Astrocyte (in vitro differentiated cells and primary cell): ENCODE data around the gene TMEM63A. TPM values are rescaled to one million over a fixed set of nuclear protein-coding genes. Genes with fewer than 3 reads are reported as not detected.

Experiments used
- DNase-seq: peaks from one replicate; pipeline ENCODE4 v3.0.0-alpha.2; 2010; ENCODE audit warnings: low read depth
- FAIRE-seq: peaks from 2 replicates; lab custom pipeline; 2011; peaks lifted over from hg19 to GRCh38; lab: Jason Lieb, UNC
- H2AFZ ChIP-seq: 2 replicates; pipeline ENCODE4 v1.6.0; 2012; ENCODE audit warnings: low read depth, low read length, inconsistent platforms
- H3K27ac ChIP-seq: 2 replicates; pipeline ENCODE4 v1.5.1; 2011; ENCODE audit warnings: low read depth, low read length, inconsistent platforms
- H3K27me3 ChIP-seq: 2 replicates; pipeline ENCODE4 v1.6.0; 2011; ENCODE audit warnings: low read length, inconsistent platforms; ENCODE audit not compliant: insufficient read depth
- H3K36me3 ChIP-seq: 2 replicates; pipeline ENCODE4 v1.5.1; 2011; ENCODE audit warnings: low read length, inconsistent platforms; ENCODE audit not compliant: insufficient read depth
- H3K4me1 ChIP-seq: 2 replicates; pipeline ENCODE4 v1.5.1; 2011; ENCODE audit warnings: low read length, inconsistent platforms; ENCODE audit not compliant: insufficient read depth
- H3K4me2 ChIP-seq: 2 replicates; pipeline ENCODE4 v1.6.0; 2012; ENCODE audit warnings: low read length, inconsistent platforms
- H3K4me3 ChIP-seq: 2 replicates; pipeline ENCODE4 v1.5.1; 2011; ENCODE audit warnings: low read depth, mild to moderate bottlenecking, low read length, inconsistent platforms; ENCODE audit not compliant: insufficient read depth
- H3K79me2 ChIP-seq: 2 replicates; pipeline ENCODE4 v1.6.0; 2012; ENCODE audit warnings: mild to moderate bottlenecking, low read length, inconsistent platforms; ENCODE audit not compliant: insufficient read depth
- H3K9ac ChIP-seq: 2 replicates; pipeline ENCODE4 v1.6.0; 2012; ENCODE audit warnings: mild to moderate bottlenecking, low read length, inconsistent platforms
- H3K9me3 ChIP-seq: 2 replicates; pipeline ENCODE4 v1.5.1; 2012; ENCODE audit warnings: low read depth, mild to moderate bottlenecking, low read length, inconsistent platforms; ENCODE audit not compliant: insufficient read depth
- H4K20me1 ChIP-seq: 2 replicates; pipeline ENCODE4 v1.6.0; 2012; ENCODE audit warnings: low read length, inconsistent platforms; ENCODE audit not compliant: insufficient read depth
- H3K27ac Mint-ChIP-seq: one replicate; pipeline ENCODE4 v1.8.0; 2021; ENCODE audit warnings: mild to moderate bottlenecking, mixed read lengths; ENCODE audit not compliant: unreplicated experiment
- H3K27me3 Mint-ChIP-seq: one replicate; pipeline ENCODE4 v1.8.0; 2021; ENCODE audit warnings: low read depth, mixed read lengths; ENCODE audit not compliant: unreplicated experiment
- H3K36me3 Mint-ChIP-seq: one replicate; pipeline ENCODE4 v1.8.0; 2021; ENCODE audit warnings: low read depth, mixed read lengths; ENCODE audit not compliant: unreplicated experiment
- H3K4me1 Mint-ChIP-seq: one replicate; pipeline ENCODE4 v1.8.0; 2021; ENCODE audit warnings: low read depth, mixed read lengths; ENCODE audit not compliant: unreplicated experiment
- H3K4me3 Mint-ChIP-seq: one replicate; pipeline ENCODE4 v1.8.0; 2021; ENCODE audit warnings: mild to moderate bottlenecking, moderate library complexity, mixed read lengths; ENCODE audit not compliant: unreplicated experiment
- H3K9me3 Mint-ChIP-seq: one replicate; pipeline ENCODE4 v1.8.0; 2021; ENCODE audit warnings: mild to moderate bottlenecking, mixed read lengths; ENCODE audit not compliant: unreplicated experiment
- CTCF ChIP-seq: IDR thresholded peaks from 2 replicates; pipeline ENCODE4 v1.5.1; 2011; ENCODE audit warnings: low read depth, mild to moderate bottlenecking, inconsistent platforms, low read length, moderate library complexity; ENCODE audit not compliant: insufficient read depth
- EZH2 ChIP-seq: IDR thresholded peaks from 2 replicates; pipeline ENCODE4 v1.6.1; 2012; ENCODE audit warnings: mild to moderate bottlenecking, low read length, inconsistent platforms; ENCODE audit not compliant: insufficient read depth
- total RNA-seq: library from RNA; stranded (reverse); gene quantifications from 2 replicates; pipeline ENCODE4 v1.2.1, GENCODE V29; 2021

TMEM63A gene
- total RNA-seq, 1 donor from 2014 or later, result 28.7 TPM

DNA sequence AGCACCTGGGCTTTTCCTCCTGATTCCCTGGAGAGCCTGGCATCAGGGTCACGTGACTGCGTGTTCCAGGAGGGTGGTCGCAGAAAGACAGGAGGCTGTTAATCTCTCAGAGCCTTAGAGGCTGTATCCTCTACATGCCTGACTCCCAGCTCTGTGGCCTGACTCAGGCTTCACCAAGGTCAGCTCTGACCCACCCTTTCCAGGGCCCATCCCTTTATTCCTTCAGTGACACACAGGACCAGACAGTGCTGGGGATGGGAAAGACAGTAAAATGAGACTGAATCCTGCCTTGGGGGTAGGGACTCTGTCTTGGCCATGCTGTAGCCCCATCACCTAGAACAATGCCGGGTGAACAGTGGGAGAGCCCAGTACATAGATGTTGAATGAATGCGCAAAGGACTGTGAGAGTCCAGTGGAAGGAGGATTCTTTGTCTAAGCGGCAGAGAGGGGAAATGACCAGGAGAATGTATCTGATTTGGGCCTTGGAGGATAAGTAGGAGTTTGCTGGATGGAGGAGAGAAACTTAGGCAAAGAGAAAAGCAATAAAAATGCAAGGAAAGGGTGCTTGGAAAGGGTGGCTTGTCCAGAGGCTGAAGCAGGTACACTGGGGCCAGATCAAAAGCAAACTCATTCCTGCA, 39.3 kb downstream of the TMEM63A start:
- no peak overlapping the region for H3K27ac ChIP-seq
- FAIRE-seq (no peak), DNase-seq (no peak)
- Mint-ChIP-seq H3K36me3 (peaks cover 17% of the 10 kb centered on the region), H3K9me3 (no peaks in the 10 kb centered on the region), H3K27ac (peak overlapping the region; percentile 3), H3K27me3 (no peaks in the 10 kb centered on the region), H3K4me3 (no peak overlapping the region), H3K4me1 (no peaks in the 10 kb centered on the region)
- no peak overlapping the region for H2AFZ ChIP-seq
- peaks cover 5% of the 10 kb centered on the region for H4K20me1 ChIP-seq
- no peaks in the 10 kb centered on the region for H3K79me2 ChIP-seq
- H3K4me2 ChIP-seq, result no peak overlapping the region
- H3K9me3 ChIP-seq, result no peaks in the 10 kb centered on the region
- no peaks in the 10 kb centered on the region for H3K27me3 ChIP-seq
- no peak overlapping the region for H3K9ac ChIP-seq
- H3K4me1 ChIP-seq, result no peaks in the 10 kb centered on the region
- no peak overlapping the region for H3K4me3 ChIP-seq
- TF ChIP-seq EZH2, result no peak
- TF ChIP-seq CTCF, result no peak
- no peaks in the 10 kb centered on the region for H3K36me3 ChIP-seq

- TF ChIP-seq EZH2, result no peak
- no peak for TF ChIP-seq CTCF
- peaks cover 17% of the 10 kb centered on the region for H3K36me3 Mint-ChIP-seq
- FAIRE-seq (no peak), DNase-seq (no peak)
- Histone ChIP-seq H3K79me2 (no peaks in the 10 kb centered on the region), H3K27ac (no peak overlapping the region), H3K4me2 (no peak overlapping the region), H3K9me3 (no peaks in the 10 kb centered on the region), H4K20me1 (peaks cover 5% of the 10 kb centered on the region), H3K27me3 (no peaks in the 10 kb centered on the region), H3K4me1 (no peaks in the 10 kb centered on the region), H2AFZ (no peak overlapping the region), H3K4me3 (no peak overlapping the region), H3K36me3 (no peaks in the 10 kb centered on the region), H3K9ac (no peak overlapping the region)
- no peaks in the 10 kb centered on the region for H3K4me1 Mint-ChIP-seq
- H3K27ac Mint-ChIP-seq, result no peak overlapping the region
- H3K9me3 Mint-ChIP-seq, result no peaks in the 10 kb centered on the region
- no peaks in the 10 kb centered on the region for H3K27me3 Mint-ChIP-seq
- no peak overlapping the region for H3K4me3 Mint-ChIP-seq
These were observed 40.1 kb downstream of the TMEM63A start for GRCh38 chr1:225842074-225842473.

GRCh38 chr1:225840713-225841112, 41.5 kb downstream of the TMEM63A start:
- H3K27ac Mint-ChIP-seq, result no peak overlapping the region
- peaks cover 20% of the 10 kb centered on the region for H3K36me3 Mint-ChIP-seq
- no peak overlapping the region for H3K4me3 Mint-ChIP-seq
- DNase-seq (no peak), FAIRE-seq (no peak)
- no peak overlapping the region for H3K27ac ChIP-seq
- no peaks in the 10 kb centered on the region for H3K27me3 Mint-ChIP-seq
- H3K9ac ChIP-seq, result no peak overlapping the region
- no peaks in the 10 kb centered on the region for H3K79me2 ChIP-seq
- no peak overlapping the region for H3K4me3 ChIP-seq
- H2AFZ ChIP-seq, result no peak overlapping the region
- no peaks in the 10 kb centered on the region for H3K4me1 ChIP-seq
- no peak overlapping the region for H3K4me2 ChIP-seq
- no peaks in the 10 kb centered on the region for H3K36me3 ChIP-seq
- no peaks in the 10 kb centered on the region for H4K20me1 ChIP-seq
- H3K9me3 Mint-ChIP-seq, result no peaks in the 10 kb centered on the region
- no peaks in the 10 kb centered on the region for H3K4me1 Mint-ChIP-seq
- no peaks in the 10 kb centered on the region for H3K27me3 ChIP-seq
- TF ChIP-seq CTCF (no peak), EZH2 (no peak)
- H3K9me3 ChIP-seq, result no peaks in the 10 kb centered on the region
